Endothelial cell of umbilical vein (primary cell): ENCODE measurements around the gene COG4. TPM values are rescaled to one million over a fixed set of nuclear protein-coding genes. Genes with fewer than 3 reads are reported as not detected.

Experiments used
- BruUV-seq: library from RNA; stranded (reverse); fragments of 400-500 nt; replicated peaks from 2 replicates; lab custom pipeline; 2021; lab: Mats Ljungman, UMichigan
- CTCF ChIA-PET: fragments of 300-600, 350-600 bp; sonication (Branson Sonifier 250); formaldehyde crosslinking; loops from one replicate; lab custom pipeline; 2021; ENCODE audit warnings: antibody characterized with exemption, inconsistent platforms; lab: Charles Lee
- POLR2A ChIA-PET: fragments of 300-600, 350-600 bp; sonication (Branson Sonifier 250); formaldehyde crosslinking; loops from one replicate; lab custom pipeline; 2021; ENCODE audit warnings: antibody characterized with exemption, inconsistent platforms; lab: Charles Lee
- DNase-seq: peaks from one replicate; pipeline ENCODE4 v3.0.0-alpha.2; 2011; ENCODE audit warnings: low read depth, low spot score
- FAIRE-seq: peaks from 2 replicates; lab custom pipeline; 2011; peaks lifted over from hg19 to GRCh38; lab: Jason Lieb, UNC
- H2AFZ ChIP-seq: 2 replicates; pipeline ENCODE4 v1.6.0; 2012; ENCODE audit warnings: low read depth, low read length, control low read depth, inconsistent platforms
- H3K27ac ChIP-seq: 2 replicates; pipeline ENCODE4 v1.5.1; 2011; ENCODE audit warnings: low read depth, mild to moderate bottlenecking, control low read depth, low read length, moderate library complexity; ENCODE audit not compliant: insufficient read depth
- H3K27me3 ChIP-seq, 2 experiments: 2 replicates each; pipeline versions ENCODE4 v1.6.0 to v1.6.1; 2011; ENCODE audit warnings: low read length in 2 of 2, mixed read lengths in 1 of 2; ENCODE audit not compliant: control insufficient read depth in 2 of 2, insufficient read depth in 2 of 2
- H3K36me3 ChIP-seq, 2 experiments: 2 replicates in 1 of 2; 3 replicates in 1 of 2; pipeline ENCODE4 v1.5.1; 2011; ENCODE audit warnings: low read length in 2 of 2, mild to moderate bottlenecking in 1 of 2, moderate library complexity in 1 of 2; ENCODE audit not compliant: control insufficient read depth in 2 of 2, insufficient read depth in 2 of 2; ENCODE audit errors: extremely low read depth in 1 of 2
- H3K4me1 ChIP-seq: 3 replicates; pipeline ENCODE4 v1.5.1; 2011; ENCODE audit warnings: mild to moderate bottlenecking, low read length; ENCODE audit not compliant: control insufficient read depth, insufficient read depth; ENCODE audit errors: extremely low read depth
- H3K4me2 ChIP-seq: 2 replicates; pipeline ENCODE4 v1.6.1; 2011; ENCODE audit warnings: low read length, control low read depth, mixed read lengths; ENCODE audit not compliant: insufficient read depth
- H3K4me3 ChIP-seq, 3 experiments: fragments of 200-600 bp in 1 of 3; sonication (generic), shearing (Covaris generic) in 1 of 3; replicated peaks in 1 of 3; 2 replicates each; pipeline ENCODE4 v1.5.1; 2011 to 2016; ENCODE audit warnings: control low read depth in 3 of 3, low read length in 3 of 3, mild to moderate bottlenecking in 2 of 3, inconsistent platforms in 1 of 3, low read depth in 1 of 3, moderate library complexity in 1 of 3; ENCODE audit not compliant: insufficient read depth in 1 of 3
- H3K79me2 ChIP-seq: 2 replicates; pipeline ENCODE4 v1.6.0; 2012; ENCODE audit warnings: low read length, inconsistent platforms; ENCODE audit not compliant: control insufficient read depth, insufficient read depth
- H3K9ac ChIP-seq: replicated peaks from 2 replicates; pipeline ENCODE3; 2011; ENCODE audit warnings: low read length, control low read depth; ENCODE audit not compliant: insufficient read depth; ENCODE audit errors: extremely low read depth
- H3K9me1 ChIP-seq: replicated peaks from 3 replicates; pipeline ENCODE4 v1.6.0; 2011; ENCODE audit warnings: mild to moderate bottlenecking, low read length; ENCODE audit not compliant: control insufficient read depth, insufficient read depth; ENCODE audit errors: extremely low read depth
- H3K9me3 ChIP-seq: replicated peaks from 2 replicates; pipeline ENCODE4 v1.5.1; 2012; ENCODE audit warnings: low read length, inconsistent platforms; ENCODE audit not compliant: control insufficient read depth, insufficient read depth
- H4K20me1 ChIP-seq: replicated peaks from 2 replicates; pipeline ENCODE3; 2011; ENCODE audit warnings: mild to moderate bottlenecking, low read length; ENCODE audit not compliant: control insufficient read depth, insufficient read depth; ENCODE audit errors: extremely low read depth
- EZH2 ChIP-seq: IDR thresholded peaks from 2 replicates; pipeline ENCODE4 v1.6.1; 2012; ENCODE audit warnings: borderline replicate concordance, low read depth, mild to moderate bottlenecking, moderate library complexity, low read length, inconsistent platforms; ENCODE audit not compliant: severe bottlenecking
- FOS ChIP-seq: IDR thresholded peaks from 2 replicates; pipeline ENCODE4 v1.6.1; 2011; ENCODE audit warnings: mild to moderate bottlenecking, low read length, moderate library complexity, borderline replicate concordance; ENCODE audit not compliant: insufficient read depth
- GATA2 ChIP-seq: IDR thresholded peaks from 2 replicates; pipeline ENCODE4 v1.7.0; 2011; ENCODE audit warnings: low read depth, mild to moderate bottlenecking, moderate library complexity, mixed read lengths, low read length; ENCODE audit not compliant: insufficient read length, insufficient read depth
- JUN ChIP-seq: IDR thresholded peaks from 2 replicates; pipeline ENCODE4 v1.6.1; 2011; ENCODE audit warnings: borderline replicate concordance, low read depth; ENCODE audit not compliant: insufficient read length, insufficient read depth
- MYC ChIP-seq: IDR thresholded peaks from one replicate; pipeline ENCODE4 v1.6.1; 2011; ENCODE audit warnings: mild to moderate bottlenecking, low read depth, low read length
- POLR2A ChIP-seq: IDR thresholded peaks from 2 replicates; pipeline ENCODE4 v1.6.1; 2012; ENCODE audit warnings: low read depth, mild to moderate bottlenecking, control low read depth, low read length
- POLR2AphosphoS5 ChIP-seq: IDR thresholded peaks from 2 replicates; pipeline ENCODE4 v1.6.1; 2012; ENCODE audit warnings: low read depth, mild to moderate bottlenecking, control low read depth, low read length, moderate library complexity; ENCODE audit not compliant: insufficient read depth
- dilution Hi-C: fragments of 300-500 bp; cut with MboI; formaldehyde crosslinking; loops from one replicate; pipeline ENCODE4 v1.15.0; 2019; ENCODE audit warnings: low sequenced_read_pairs; ENCODE audit not compliant: extremely low pct_ligation_motif_present
- intact Hi-C: fragments of 100-400 bp; cut with micrococcal nuclease; formaldehyde crosslinking; loops from one replicate; pipeline ENCODE4 v1.10.0; 2022
- polyA plus RNA-seq, 4 experiments: library from polyadenylated mRNA; depleted of rRNA in 3 of 4; stranded (reverse) in 3 of 4; unstranded in 1 of 4; fragments of >200 nt; gene quantifications; 2 replicates each; pipeline versions ENCODE4 v1.2.1 to v1.2.3, GENCODE V29; 2011 to 2012; ENCODE audit warnings: missing spikeins in 1 of 4
- total RNA-seq: library from RNA; stranded (reverse); gene quantifications from 2 replicates; pipeline ENCODE4 v1.2.3, GENCODE V29; 2021
- TF ChIP-seq, protein P1 (sequence below): IDR thresholded peaks from 2 replicates; pipeline ENCODE4 v1.6.1; 2011; ENCODE audit not compliant: insufficient read depth, insufficient read length
- TF ChIP-seq, protein P2 (sequence below), 2 donors: IDR thresholded peaks; 1 replicate in 1 of 2; 2 replicates in 1 of 2; pipeline ENCODE4 v1.5.1; 2011; ENCODE audit warnings: low read length in 2 of 2, mild to moderate bottlenecking in 2 of 2, moderate library complexity in 2 of 2, control low read depth in 1 of 2, inconsistent platforms in 1 of 2, low read depth in 1 of 2; ENCODE audit not compliant: insufficient read depth in 1 of 2; ENCODE audit errors: extremely low read depth in 1 of 2

The COG4 gene
- total and polyA plus RNA-seq, 2 donors (not counting 3 experiments of a cell fraction or from before 2014, with no cell fraction given) = 53.7 to 61.2 TPM

DNA sequence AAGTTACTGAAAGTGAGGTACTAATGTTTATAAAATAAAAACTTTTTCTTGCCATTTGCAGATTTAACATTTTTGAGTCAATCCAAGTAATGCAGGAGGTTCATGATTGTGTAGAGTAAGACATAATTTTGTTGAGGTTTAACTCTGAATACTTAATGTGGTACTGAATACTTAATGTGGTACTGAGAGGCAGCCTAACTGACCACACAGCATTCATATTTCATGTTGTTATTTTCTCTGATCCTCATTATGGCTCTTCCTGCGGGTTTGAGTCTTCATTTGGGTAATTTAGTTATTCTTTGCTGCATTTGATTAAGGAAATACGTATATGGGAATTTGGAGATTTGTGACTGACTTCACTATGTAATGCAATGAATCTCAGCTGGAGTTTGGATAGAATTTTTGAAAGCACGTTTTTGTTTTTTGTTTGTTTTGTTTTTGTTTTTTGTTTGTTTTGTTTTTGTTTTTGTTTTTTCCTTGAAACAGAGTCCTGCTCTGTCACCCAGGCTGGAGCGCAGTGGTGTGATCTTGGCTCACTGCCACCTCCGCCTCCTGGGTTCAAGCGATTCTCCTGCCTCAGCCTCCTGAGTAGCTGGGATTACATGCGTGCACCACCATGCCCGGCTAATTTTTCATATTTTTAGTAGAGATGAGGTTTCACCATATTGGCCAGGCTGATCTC is 4.1 kb upstream of the COG4 start:
- DNase-seq (no peak), FAIRE-seq (no peak)
- Histone ChIP-seq H3K4me3 (peak overlapping the region in 1 of 3 experiments; percentile 37), H2AFZ (no peak overlapping the region), H3K27me3 (no peaks in the 10 kb centered on the region), H3K4me2 (peak overlapping the region; percentile 84), H3K9me1 (no peaks in the 10 kb centered on the region), H3K9me3 (no peaks in the 10 kb centered on the region), H3K4me1 (peaks cover 32% of the 10 kb centered on the region), H3K79me2 (peaks cover 90% of the 10 kb centered on the region), H3K36me3 (peaks cover 22 to 23% of the 10 kb centered on the region in 2 experiments), H3K27ac (no peak overlapping the region), H3K9ac (no peak overlapping the region), H4K20me1 (peaks cover 11% of the 10 kb centered on the region)
- POLR2A ChIA-PET = no interaction called here
- BruUV-seq = no TSS peak
- TF ChIP-seq JUN = no peak
- TF ChIP-seq GATA2 = no peak
- TF ChIP-seq POLR2AphosphoS5 = no peak
- TF ChIP-seq EZH2 = no peak
- TF ChIP-seq, protein P1, sequence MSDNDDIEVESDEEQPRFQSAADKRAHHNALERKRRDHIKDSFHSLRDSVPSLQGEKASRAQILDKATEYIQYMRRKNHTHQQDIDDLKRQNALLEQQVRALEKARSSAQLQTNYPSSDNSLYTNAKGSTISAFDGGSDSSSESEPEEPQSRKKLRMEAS = no peak
- TF ChIP-seq FOS = no peak
- TF ChIP-seq, protein P2, sequence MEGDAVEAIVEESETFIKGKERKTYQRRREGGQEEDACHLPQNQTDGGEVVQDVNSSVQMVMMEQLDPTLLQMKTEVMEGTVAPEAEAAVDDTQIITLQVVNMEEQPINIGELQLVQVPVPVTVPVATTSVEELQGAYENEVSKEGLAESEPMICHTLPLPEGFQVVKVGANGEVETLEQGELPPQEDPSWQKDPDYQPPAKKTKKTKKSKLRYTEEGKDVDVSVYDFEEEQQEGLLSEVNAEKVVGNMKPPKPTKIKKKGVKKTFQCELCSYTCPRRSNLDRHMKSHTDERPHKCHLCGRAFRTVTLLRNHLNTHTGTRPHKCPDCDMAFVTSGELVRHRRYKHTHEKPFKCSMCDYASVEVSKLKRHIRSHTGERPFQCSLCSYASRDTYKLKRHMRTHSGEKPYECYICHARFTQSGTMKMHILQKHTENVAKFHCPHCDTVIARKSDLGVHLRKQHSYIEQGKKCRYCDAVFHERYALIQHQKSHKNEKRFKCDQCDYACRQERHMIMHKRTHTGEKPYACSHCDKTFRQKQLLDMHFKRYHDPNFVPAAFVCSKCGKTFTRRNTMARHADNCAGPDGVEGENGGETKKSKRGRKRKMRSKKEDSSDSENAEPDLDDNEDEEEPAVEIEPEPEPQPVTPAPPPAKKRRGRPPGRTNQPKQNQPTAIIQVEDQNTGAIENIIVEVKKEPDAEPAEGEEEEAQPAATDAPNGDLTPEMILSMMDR (IDR thresholded peaks at IDR 0.05; ENCODE audit: extremely low read depth in 1 of 2, insufficient read depth in 1 of 2, low read depth in 1 of 2, low read length in 2 of 2) = no peak
- TF ChIP-seq MYC = no peak
- no peak for TF ChIP-seq POLR2A
- intact Hi-C loops (loop anchor here (5.0 kb wide), 1 partner anchor 45 kb away; no protein-coding TSS in a partner anchor), dilution Hi-C loops (loop anchor here (25.0 kb wide), 1 partner anchor 135 kb away; no protein-coding TSS in a partner anchor)
- CTCF ChIA-PET = interaction anchor here (3.2 kb wide), 1 partner anchor 125 kb away, joined by 28 read pairs; no protein-coding TSS in a partner anchor
